ENCODE data around the gene SHROOM2.
A peak's percentile ranks its signal among the peaks of the same experiment; 100 is the strongest.

Gene SHROOM2

GRCh38 chrX:9911487-9911886 lies 125.3 kb downstream of the SHROOM2 start:
- H3K9me3 Mint-ChIP-seq, result no peaks in the 10 kb centered on the region
- DNase-seq, result no peak

GRCh38 chrX:9912351-9913145 lies 126.3 kb downstream of the SHROOM2 start:
- Mint-ChIP-seq H3K4me3 (no peak overlapping the region), H3K4me1 (no peaks in the 10 kb centered on the region), H3K27me3 (peaks cover 23% of the 10 kb centered on the region), H3K9me3 (no peaks in the 10 kb centered on the region), H3K27ac (no peak overlapping the region)
- no peak for DNase-seq
- ATAC-seq, result no peak

More at GRCh38 chrX:9911487-9911886, 125.3 kb downstream of the SHROOM2 start:
- Mint-ChIP-seq H3K27ac (no peak overlapping the region), H3K4me1 (no peaks in the 10 kb centered on the region), H3K4me3 (no peak overlapping the region), H3K27me3 (peaks cover 13% of the 10 kb centered on the region)
- ATAC-seq, result no peak

GRCh38 chrX:9913146-9913433 lies 126.9 kb downstream of the SHROOM2 start:
- no peak overlapping the region for H3K27ac Mint-ChIP-seq
- H3K9me3 Mint-ChIP-seq, result no peaks in the 10 kb centered on the region
- no peak for ATAC-seq
- H3K4me3 Mint-ChIP-seq, result no peak overlapping the region
- no peak for DNase-seq
- no peaks in the 10 kb centered on the region for H3K4me1 Mint-ChIP-seq
- H3K27me3 Mint-ChIP-seq, result peaks cover 28% of the 10 kb centered on the region

- Mint-ChIP-seq H3K9me3 (no peaks in the 10 kb centered on the region), H3K27ac (no peak overlapping the region), H3K4me1 (no peaks in the 10 kb centered on the region), H3K27me3 (peaks cover 40% of the 10 kb centered on the region), H3K4me3 (no peak overlapping the region)
- ATAC-seq, result no peak
- no peak for DNase-seq
Observed at GRCh38 chrX:9917861-9918260, 131.6 kb downstream of the SHROOM2 start.

- no peaks in the 10 kb centered on the region for H3K4me1 Mint-ChIP-seq
Observed at GRCh38 chrX:9919632-9920172, 133.5 kb downstream of the SHROOM2 start.

GRCh38 chrX:9921407-9921806 lies 135.2 kb downstream of the SHROOM2 start:
- Mint-ChIP-seq H3K27me3 (peaks cover 43% of the 10 kb centered on the region), H3K4me3 (no peak overlapping the region), H3K4me1 (no peaks in the 10 kb centered on the region), H3K27ac (no peak overlapping the region), H3K9me3 (no peaks in the 10 kb centered on the region)
- DNase-seq (no peak), ATAC-seq (no peak)

More at GRCh38 chrX:9919632-9920172, 133.5 kb downstream of the SHROOM2 start:
- H3K9me3 Mint-ChIP-seq, result no peaks in the 10 kb centered on the region
- ATAC-seq (no peak), DNase-seq (no peak)
- H3K27me3 Mint-ChIP-seq, result peaks cover 43% of the 10 kb centered on the region
- no peak overlapping the region for H3K27ac Mint-ChIP-seq
- H3K4me3 Mint-ChIP-seq, result no peak overlapping the region

- peaks cover 37% of the 10 kb centered on the region for H3K27me3 Mint-ChIP-seq
- ATAC-seq (no peak), DNase-seq (no peak)
- no peaks in the 10 kb centered on the region for H3K9me3 Mint-ChIP-seq
- H3K27ac Mint-ChIP-seq, result no peak overlapping the region
- H3K4me3 Mint-ChIP-seq, result no peak overlapping the region
- no peaks in the 10 kb centered on the region for H3K4me1 Mint-ChIP-seq
Observed at GRCh38 chrX:9923357-9923756, 137.1 kb downstream of the SHROOM2 start.

GRCh38 chrX:9926002-9926401 lies 139.8 kb downstream of the SHROOM2 start:
- Mint-ChIP-seq H3K9me3 (no peaks in the 10 kb centered on the region), H3K4me1 (no peaks in the 10 kb centered on the region), H3K27me3 (peaks cover 39% of the 10 kb centered on the region)

GRCh38 chrX:9927698-9928482 lies 141.7 kb downstream of the SHROOM2 start:
- no peaks in the 10 kb centered on the region for H3K9me3 Mint-ChIP-seq
- ATAC-seq (no peak), DNase-seq (no peak)
- no peak overlapping the region for H3K4me3 Mint-ChIP-seq
- H3K27me3 Mint-ChIP-seq, result peaks cover 26% of the 10 kb centered on the region
- no peak overlapping the region for H3K27ac Mint-ChIP-seq
- no peaks in the 10 kb centered on the region for H3K4me1 Mint-ChIP-seq

More at GRCh38 chrX:9926002-9926401, 139.8 kb downstream of the SHROOM2 start:
- ATAC-seq, result no peak
- Mint-ChIP-seq H3K27ac (no peak overlapping the region), H3K4me3 (no peak overlapping the region)
- no peak for DNase-seq

- Mint-ChIP-seq H3K27ac (no peak overlapping the region), H3K9me3 (no peaks in the 10 kb centered on the region), H3K4me1 (peaks cover 4% of the 10 kb centered on the region), H3K27me3 (peaks cover 43% of the 10 kb centered on the region), H3K4me3 (no peak overlapping the region)
- ATAC-seq, result no peak
- DNase-seq, result no peak
Observed at GRCh38 chrX:9935436-9935835, 149.2 kb downstream of the SHROOM2 start.

- ATAC-seq, result no peak
- H3K4me3 Mint-ChIP-seq, result no peak overlapping the region
- no peak for DNase-seq
- peaks cover 51% of the 10 kb centered on the region for H3K27me3 Mint-ChIP-seq
- peaks cover 26% of the 10 kb centered on the region for H3K4me1 Mint-ChIP-seq
- H3K27ac Mint-ChIP-seq, result no peak overlapping the region
- no peaks in the 10 kb centered on the region for H3K9me3 Mint-ChIP-seq
Observed at GRCh38 chrX:9937761-9938160, 151.5 kb downstream of the SHROOM2 start.

GRCh38 chrX:9938516-9938915 lies 152.3 kb downstream of the SHROOM2 start:
- Mint-ChIP-seq H3K9me3 (no peaks in the 10 kb centered on the region), H3K4me3 (no peak overlapping the region), H3K27ac (no peak overlapping the region), H3K4me1 (peaks cover 34% of the 10 kb centered on the region), H3K27me3 (peaks cover 44% of the 10 kb centered on the region)
- ATAC-seq (no peak), DNase-seq (no peak)

- Mint-ChIP-seq H3K9me3 (no peaks in the 10 kb centered on the region), H3K27me3 (peaks cover 47% of the 10 kb centered on the region), H3K4me3 (peak overlapping the region in 1 of 2 donors; percentile 10), H3K27ac (no peak overlapping the region), H3K4me1 (peaks cover 34% of the 10 kb centered on the region)
- DNase-seq (no peak), ATAC-seq (no peak)
Observed at GRCh38 chrX:9940421-9940820, 154.2 kb downstream of the SHROOM2 start.

- peak overlapping the region; percentile 53 to 55 for H3K4me3 Mint-ChIP-seq
- H3K9me3 Mint-ChIP-seq, result no peaks in the 10 kb centered on the region
- ATAC-seq, result peak; percentile 97
- H3K4me1 Mint-ChIP-seq, result peaks cover 34% of the 10 kb centered on the region
- peaks cover 58% of the 10 kb centered on the region for H3K27me3 Mint-ChIP-seq
- peak; percentile 71 to 84 for DNase-seq
- peak overlapping the region in 1 of 2 donors; percentile 27 for H3K27ac Mint-ChIP-seq
Observed at GRCh38 chrX:9942086-9942485, 155.9 kb downstream of the SHROOM2 start.

- Mint-ChIP-seq H3K9me3 (no peaks in the 10 kb centered on the region), H3K27ac (no peak overlapping the region), H3K27me3 (peaks cover 63% of the 10 kb centered on the region), H3K4me3 (peak overlapping the region in 1 of 2 donors; percentile 8), H3K4me1 (peaks cover 34% of the 10 kb centered on the region)
- peak; percentile 20 to 24 for DNase-seq
- peak; percentile 60 for ATAC-seq
Observed at GRCh38 chrX:9943420-9943819, 157.2 kb downstream of the SHROOM2 start.

Data from stimulated activated naive CD8-positive, alpha-beta T cell treated with anti-CD3 and anti-CD28 coated beads, Interleukin-15, amount 100 ng/mL, for 72 hours (primary cell).